NOMO-1 treated with dmso at 0.1 percent for 144 hours (cell line): ENCODE results near the gene TAF3.
"Not testable (repeated sequence)": the region's sequence is repeated elsewhere in the genome, so short reads cannot be mapped to it uniquely, and the experiment has no call there.

Experiments used
- DNase-seq: peaks from one replicate; lab custom pipeline; 2025; ENCODE audit not compliant: unreplicated experiment; lab: John Stamatoyannopoulos, UW

The TAF3 gene

GRCh38 chr10:7818295-7819120 lies at the start of gene TAF3:
Gene TAF3 (plus strand): TSS chr10:7818505. CDS start chr10:7818710, 205 bp downstream.
- DNase-seq, result peak; percentile 80

- DNase-seq, result no peak
Observed at GRCh38 chr10:7773845-7774801, 44.2 kb upstream of the TAF3 start.

GRCh38 chr10:7776777-7777176 lies 41.5 kb upstream of the TAF3 start:
- DNase-seq, result no peak

- DNase-seq, result not testable (repeated sequence)
Observed at GRCh38 chr10:7782194-7782593, 36.1 kb upstream of the TAF3 start.

- no peak for DNase-seq
Observed at GRCh38 chr10:7786430-7786829, 31.9 kb upstream of the TAF3 start.

GRCh38 chr10:7787150-7787856 lies 31.0 kb upstream of the TAF3 start:
- no peak for DNase-seq

- peak; percentile 96 for DNase-seq
Observed at GRCh38 chr10:7787857-7788638, 30.3 kb upstream of the TAF3 start, which contains the start of the genes ATP5F1C and KIN. Gene ATP5F1C (plus strand): TSS chr10:7788177. CDS start chr10:7788208, 31 bp downstream. Gene KIN (minus strand): TSS chr10:7787993. CDS start chr10:7787933, 60 bp downstream.

- DNase-seq, result no peak
Observed at GRCh38 chr10:7788639-7789286, 29.5 kb upstream of the TAF3 start.

- no peak for DNase-seq
Observed at GRCh38 chr10:7789390-7789789, 28.9 kb upstream of the TAF3 start.

- no peak for DNase-seq
Observed at GRCh38 chr10:7792541-7792940, 25.8 kb upstream of the TAF3 start.

- DNase-seq, result no peak
Observed at GRCh38 chr10:7794251-7795026, 23.9 kb upstream of the TAF3 start.

GRCh38 chr10:7795605-7796004 lies 22.7 kb upstream of the TAF3 start:
- no peak for DNase-seq

- no peak for DNase-seq
Observed at GRCh38 chr10:7797582-7797981, 20.7 kb upstream of the TAF3 start.

- no peak for DNase-seq
Observed at GRCh38 chr10:7802606-7803005, 15.7 kb upstream of the TAF3 start.

- no peak for DNase-seq
Observed at GRCh38 chr10:7804216-7804615, 14.1 kb upstream of the TAF3 start.

- DNase-seq, result no peak
Observed at GRCh38 chr10:7804741-7805140, 13.6 kb upstream of the TAF3 start.

- no peak for DNase-seq
Observed at GRCh38 chr10:7808686-7809267, 9.5 kb upstream of the TAF3 start.

GRCh38 chr10:7810443-7810842 lies 7.9 kb upstream of the TAF3 start:
- no peak for DNase-seq

GRCh38 chr10:7811000-7811399 lies 7.3 kb upstream of the TAF3 start:
- no peak for DNase-seq
